Panc1 (cell line): Measurements from ENCODE around the gene ERCC1.

Source experiments
- TCF7L2 ChIP-seq: IDR thresholded peaks from 2 replicates; pipeline ENCODE4 v1.6.1; 2011; ENCODE audit warnings: mild to moderate bottlenecking, low read depth, low read length, inconsistent platforms
- TF ChIP-seq, protein P1 (sequence below): fragments of 450-650 bp; IDR thresholded peaks from 2 replicates; pipeline ENCODE4 v1.5.1; 2017; ENCODE audit warnings: mild to moderate bottlenecking

DNA sequence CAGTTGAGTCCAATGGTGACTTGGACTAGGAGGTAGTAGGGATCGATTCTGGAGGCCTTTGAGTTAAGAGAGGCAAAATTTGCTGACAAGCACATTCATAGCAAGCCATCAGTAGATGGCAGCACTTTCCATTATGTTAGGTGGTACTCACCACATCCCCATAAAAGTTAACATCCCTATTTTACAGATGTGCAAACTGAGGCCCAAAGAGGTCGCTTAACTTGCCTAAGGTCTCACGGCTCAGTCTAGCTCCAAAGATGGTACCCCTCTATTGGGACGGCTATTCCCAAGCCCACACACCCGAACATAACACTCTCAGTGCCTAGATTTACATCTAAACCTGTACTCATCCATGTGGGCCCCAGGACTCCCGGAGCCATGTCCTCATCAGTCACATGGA is 22.6 kb upstream of the ERCC1 start:
- TF ChIP-seq TCF7L2, result no peak
- TF ChIP-seq, protein P1, sequence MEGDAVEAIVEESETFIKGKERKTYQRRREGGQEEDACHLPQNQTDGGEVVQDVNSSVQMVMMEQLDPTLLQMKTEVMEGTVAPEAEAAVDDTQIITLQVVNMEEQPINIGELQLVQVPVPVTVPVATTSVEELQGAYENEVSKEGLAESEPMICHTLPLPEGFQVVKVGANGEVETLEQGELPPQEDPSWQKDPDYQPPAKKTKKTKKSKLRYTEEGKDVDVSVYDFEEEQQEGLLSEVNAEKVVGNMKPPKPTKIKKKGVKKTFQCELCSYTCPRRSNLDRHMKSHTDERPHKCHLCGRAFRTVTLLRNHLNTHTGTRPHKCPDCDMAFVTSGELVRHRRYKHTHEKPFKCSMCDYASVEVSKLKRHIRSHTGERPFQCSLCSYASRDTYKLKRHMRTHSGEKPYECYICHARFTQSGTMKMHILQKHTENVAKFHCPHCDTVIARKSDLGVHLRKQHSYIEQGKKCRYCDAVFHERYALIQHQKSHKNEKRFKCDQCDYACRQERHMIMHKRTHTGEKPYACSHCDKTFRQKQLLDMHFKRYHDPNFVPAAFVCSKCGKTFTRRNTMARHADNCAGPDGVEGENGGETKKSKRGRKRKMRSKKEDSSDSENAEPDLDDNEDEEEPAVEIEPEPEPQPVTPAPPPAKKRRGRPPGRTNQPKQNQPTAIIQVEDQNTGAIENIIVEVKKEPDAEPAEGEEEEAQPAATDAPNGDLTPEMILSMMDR, result peak; percentile 71
